HG03135 (cell line): ENCODE measurements around the gene MRE11.
"Not testable (repeated sequence)": the region's sequence is repeated elsewhere in the genome, so short reads cannot be mapped to it uniquely, and the experiment has no call there.

Experiments
- ATAC-seq: cut with Tn5 transposase; IDR thresholded peaks from one replicate; pipeline ENCODE4 v1.9.1; 2021; ENCODE audit warnings: mild to moderate bottlenecking, moderate library complexity; ENCODE audit not compliant: unreplicated experiment

The MRE11 gene

DNA sequence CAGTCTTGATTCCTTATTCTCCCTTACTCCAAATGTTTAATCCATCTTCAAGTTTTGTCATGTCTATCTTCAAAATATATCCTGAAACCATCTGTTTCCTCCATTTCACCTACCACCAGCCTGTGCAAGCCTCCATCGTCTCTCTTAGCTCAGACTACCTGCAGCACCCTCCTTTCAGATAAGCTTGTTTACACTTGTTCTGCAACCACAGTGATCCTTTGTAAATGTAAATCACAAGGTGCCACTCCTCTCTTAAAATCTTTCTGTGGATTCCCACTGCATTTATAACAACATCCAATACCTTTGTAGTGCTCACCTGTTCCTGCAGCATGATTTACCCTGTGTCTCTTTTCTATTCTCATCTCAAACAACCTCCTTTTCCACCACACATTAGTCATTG is 60.6 kb downstream of the MRE11 start:
- ATAC-seq = no peak

- no peak for ATAC-seq
These were observed 69.0 kb downstream of the MRE11 start for GRCh38 chr11:94424662-94425061.

GRCh38 chr11:94424011-94424410 is 69.6 kb downstream of the MRE11 start:
- ATAC-seq = no peak

DNA sequence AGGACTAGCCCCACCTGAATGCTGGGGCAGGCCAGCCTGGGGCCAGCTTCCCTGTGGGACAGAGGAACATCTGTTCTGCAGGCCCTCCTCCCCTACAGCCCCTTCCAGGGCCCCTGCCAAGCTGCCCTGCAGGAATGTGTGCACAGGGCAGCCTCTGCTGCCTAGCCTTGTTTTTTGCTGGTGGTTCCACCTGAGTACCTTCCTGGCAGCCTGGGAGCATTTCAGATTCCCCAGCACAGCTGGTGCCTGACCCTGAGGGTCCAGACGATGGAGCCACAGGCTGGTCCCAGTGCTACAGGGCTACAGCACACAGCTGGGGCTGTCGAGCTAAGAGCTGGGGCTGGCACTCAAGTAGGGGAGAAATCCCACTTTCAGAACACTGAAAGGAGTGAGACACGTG is 70.1 kb downstream of the MRE11 start:
- ATAC-seq = no peak

DNA sequence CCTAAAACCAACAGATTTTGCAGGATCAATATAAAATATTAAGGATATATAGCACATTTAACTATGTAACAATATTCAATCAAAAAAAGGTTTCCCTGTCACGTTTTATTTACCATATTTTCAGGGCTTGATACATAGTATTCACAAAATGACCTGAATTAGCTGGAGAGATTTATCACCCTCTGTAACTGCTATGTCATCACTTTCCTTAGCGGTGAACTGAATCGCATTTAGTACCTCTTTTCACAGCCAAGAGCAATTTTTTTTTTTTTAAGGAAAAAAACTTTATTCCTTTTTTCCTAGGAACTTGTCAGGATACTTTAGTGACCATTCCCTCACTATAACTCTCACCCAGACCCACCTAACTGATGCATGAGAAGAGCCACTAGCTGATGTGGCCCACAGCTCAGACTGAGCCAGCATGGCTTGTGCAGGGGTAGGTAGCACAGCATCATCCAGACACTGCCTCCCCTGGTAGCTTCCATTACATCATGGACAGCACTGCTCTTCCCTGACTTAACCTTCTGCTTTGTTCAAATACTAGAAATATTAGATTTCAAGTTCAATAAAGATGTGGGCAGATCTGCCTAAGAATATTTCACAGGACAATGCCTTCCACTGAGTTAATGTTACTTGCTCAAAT is 75.4 kb downstream of the MRE11 start:
- ATAC-seq = no peak

- ATAC-seq = no peak
These were observed 76.2 kb downstream of the MRE11 start for GRCh38 chr11:94417386-94417987.

DNA sequence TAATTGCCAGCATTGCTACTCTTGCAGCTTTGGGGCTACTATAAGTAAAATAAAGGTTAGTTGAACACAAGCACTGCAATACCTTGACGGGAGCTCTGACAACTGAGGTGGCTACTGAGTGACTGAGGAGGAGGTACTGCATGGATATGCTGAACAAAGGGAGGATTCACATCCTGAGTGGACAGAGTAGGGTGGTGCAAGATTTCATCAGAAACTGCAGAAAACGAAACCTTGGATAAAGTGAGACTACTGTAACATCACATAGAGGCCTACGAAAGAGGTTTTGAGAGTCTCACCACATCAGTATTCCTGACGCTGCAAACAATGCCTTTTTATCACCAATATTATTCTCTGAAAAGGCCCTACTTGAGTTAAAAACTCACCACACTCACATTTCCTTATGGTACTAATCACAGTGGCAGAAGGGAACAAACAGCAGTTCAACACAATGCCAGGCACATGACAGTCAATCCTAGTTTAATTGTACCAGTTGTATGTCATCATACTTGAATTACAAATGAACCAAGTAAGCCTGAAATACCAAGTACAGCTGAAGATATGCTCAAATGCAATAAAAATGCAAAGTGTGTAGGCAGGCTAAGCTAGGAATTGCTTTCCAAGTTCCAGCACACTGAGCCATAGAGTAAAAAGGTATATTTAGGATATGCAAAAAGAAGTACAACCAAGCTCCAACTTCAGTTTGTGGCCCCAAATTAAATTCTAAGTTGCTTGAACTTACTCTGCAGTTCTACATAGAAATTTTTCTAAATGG is 88.4 kb downstream of the MRE11 start:
- no peak for ATAC-seq

- no peak for ATAC-seq
These were observed 91.3 kb downstream of the MRE11 start for GRCh38 chr11:94402355-94402754.

- no peak for ATAC-seq
These were observed 91.8 kb downstream of the MRE11 start for GRCh38 chr11:94401773-94402265.

DNA sequence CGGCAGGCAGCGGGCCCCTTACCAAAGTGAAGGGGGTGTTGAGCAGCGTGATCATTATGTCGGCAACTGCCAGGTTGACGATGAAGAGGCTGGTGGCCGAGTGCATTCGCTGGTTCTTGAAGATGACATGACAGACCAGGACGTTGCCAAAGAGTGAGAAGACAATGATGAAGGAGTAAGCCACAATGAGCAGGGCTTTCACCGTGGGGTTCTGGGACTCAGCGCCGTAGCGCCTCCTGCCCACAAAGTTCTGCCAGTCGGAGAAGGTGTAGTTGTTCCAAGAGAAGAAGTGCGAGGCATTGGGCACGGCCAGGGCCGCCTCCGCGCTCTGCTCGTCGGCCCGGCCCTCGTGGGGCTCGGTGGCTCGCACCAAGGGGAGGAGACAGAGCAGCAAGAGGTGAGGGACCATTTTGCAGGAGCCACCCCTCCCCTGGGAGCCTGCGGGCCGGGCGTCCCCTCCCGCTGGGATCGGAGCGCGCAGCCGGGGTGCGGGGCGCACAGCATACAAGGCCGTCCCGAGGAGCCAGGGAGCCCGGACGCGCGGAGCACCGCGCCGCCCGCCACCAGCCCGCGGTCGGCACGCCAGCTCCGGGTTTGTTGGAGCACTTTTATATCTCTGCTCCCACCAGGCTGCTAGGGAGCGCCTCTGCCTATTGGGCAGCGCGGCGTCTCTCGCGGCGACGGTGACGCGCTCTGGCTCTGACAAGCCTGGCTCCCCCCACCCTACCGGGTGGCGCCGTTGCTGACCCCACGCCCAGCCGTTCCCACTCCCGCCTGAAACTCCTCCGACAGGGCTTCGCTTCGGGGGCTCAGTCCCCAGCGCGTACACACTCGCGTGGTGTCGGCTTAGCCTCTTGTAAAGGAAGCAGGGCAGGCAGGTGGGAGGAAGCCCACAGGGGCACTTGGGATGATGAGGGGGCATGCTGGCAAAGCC is 92.5 kb downstream of the MRE11 start, which contains the start of gene GPR83:
Gene GPR83, minus strand, starts transcription at position 581 of the 934 bp plus-strand sequence. Its CDS starts 172 bp downstream, at position 409.
- no peak for ATAC-seq

- ATAC-seq = no peak
These were observed 93.2 kb downstream of the MRE11 start for GRCh38 chr11:94400457-94400838.

DNA sequence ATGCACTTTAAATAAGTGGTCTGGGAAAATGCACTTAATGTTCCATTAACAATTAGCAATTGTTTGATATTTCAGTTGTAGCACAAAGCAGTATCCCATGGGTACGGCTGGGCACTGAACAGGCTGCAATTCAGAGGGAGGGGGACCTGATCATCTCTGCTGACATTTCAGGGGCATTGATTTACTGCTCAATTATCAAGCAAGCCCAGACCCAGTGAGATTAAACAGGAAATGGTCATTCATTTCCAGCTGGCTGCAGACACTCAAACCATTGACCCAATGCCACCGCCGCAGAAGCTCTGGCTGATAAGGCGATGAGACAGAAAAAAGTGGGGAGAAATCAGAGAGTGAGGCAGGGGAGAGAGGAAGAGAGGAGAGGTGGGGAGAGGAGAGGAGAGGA is 93.6 kb downstream of the MRE11 start:
- ATAC-seq = no peak

DNA sequence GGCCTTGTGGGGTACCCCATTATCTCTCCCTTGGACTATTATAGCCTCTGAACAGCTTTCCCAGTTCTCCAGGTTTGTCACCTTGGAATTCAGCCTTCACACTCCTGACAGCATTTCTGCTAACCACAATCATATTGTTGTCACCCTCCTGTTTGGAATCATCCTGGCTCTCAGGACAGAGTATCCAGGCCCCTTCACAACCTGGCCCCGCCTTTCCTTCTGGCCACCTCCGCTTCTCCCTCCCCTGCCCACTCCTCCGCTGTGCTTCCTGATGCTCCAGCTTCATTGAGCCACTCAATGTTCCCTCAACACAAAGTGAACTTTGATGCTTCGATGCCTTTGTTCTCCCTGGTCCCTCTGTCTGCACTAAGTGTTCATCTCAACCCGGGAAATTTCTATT is 95.5 kb downstream of the MRE11 start:
- no peak for ATAC-seq

GRCh38 chr11:94396282-94396681 is 97.4 kb downstream of the MRE11 start:
- no peak for ATAC-seq

DNA sequence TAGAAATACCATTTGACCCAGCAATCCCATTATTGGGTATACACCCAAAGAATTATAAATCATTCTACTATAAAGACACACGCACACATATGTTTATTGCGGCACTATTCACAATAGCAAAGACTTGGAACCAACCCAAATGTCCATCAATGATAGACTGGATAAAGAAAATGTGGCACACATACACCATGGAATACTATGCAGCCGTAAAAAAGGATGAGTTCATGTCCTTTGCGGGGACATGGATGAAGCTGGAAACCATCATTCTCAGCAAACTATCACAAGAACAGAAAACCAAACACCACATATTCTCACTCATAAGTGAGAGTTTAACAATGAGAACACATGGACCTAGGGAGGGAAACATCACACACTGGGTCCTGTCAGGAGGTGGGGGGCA is 101.7 kb downstream of the MRE11 start:
- ATAC-seq = not testable (repeated sequence)

DNA sequence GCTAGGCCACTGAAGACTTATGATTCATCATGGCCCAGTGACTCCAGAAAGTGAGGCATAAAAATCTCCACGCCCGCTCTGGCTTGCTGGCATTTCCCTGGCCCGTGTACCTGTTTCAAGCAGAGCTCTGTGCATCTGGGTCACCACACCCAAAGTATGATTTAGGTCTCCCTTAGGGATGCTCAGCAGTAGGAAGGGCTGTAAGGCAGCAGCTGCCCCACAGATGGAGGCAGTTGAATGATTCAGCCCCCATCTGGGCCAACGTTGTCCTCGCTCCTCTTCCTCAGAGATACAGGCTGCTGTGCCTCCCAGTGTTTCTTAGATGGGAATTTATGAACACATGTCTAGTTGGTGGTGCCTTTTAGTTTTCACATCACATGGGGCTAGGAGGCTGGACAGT is 114.0 kb downstream of the MRE11 start:
- ATAC-seq = no peak

DNA sequence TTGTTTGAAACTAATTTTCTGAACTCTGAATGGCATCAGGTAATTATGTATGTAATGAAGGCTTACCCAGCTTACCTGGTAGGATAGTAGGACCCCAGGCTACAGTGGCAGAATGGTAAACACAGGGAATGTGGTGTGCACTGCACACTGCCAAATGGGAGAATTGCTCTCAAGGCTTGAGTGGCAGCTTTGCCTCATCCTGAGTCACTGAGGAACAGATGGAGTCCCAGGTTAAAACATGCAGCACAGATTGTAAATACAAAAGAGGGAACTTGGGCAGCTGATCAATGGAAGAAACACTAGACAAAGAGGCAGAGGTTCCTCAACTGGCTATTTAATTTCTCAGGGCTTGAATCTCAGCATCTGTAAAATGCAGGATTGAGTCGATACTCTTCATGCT is 116.8 kb downstream of the MRE11 start:
- no peak for ATAC-seq

GRCh38 chr11:94370576-94370975 is 123.1 kb downstream of the MRE11 start:
- ATAC-seq = not testable (repeated sequence)
